HUDEP-2 (cell line): ENCODE measurements around the gene SH3RF3.

Source experiments
- DNase-seq, 76 experiments: peaks; one replicate each; lab custom pipeline; 2025; ENCODE audit not compliant: unreplicated experiment in 76 of 76; lab: John Stamatoyannopoulos, UW

The SH3RF3 gene

GRCh38 chr2:109455731-109456691 is 327.0 kb downstream of the SH3RF3 start:
- no peak for DNase-seq

GRCh38 chr2:109456776-109457175 is 327.8 kb downstream of the SH3RF3 start:
- DNase-seq, result no peak

GRCh38 chr2:109457366-109457765 is 328.4 kb downstream of the SH3RF3 start:
- DNase-seq, result no peak

GRCh38 chr2:109457794-109458193 is 328.8 kb downstream of the SH3RF3 start:
- no peak for DNase-seq

GRCh38 chr2:109458512-109458911 is 329.5 kb downstream of the SH3RF3 start:
- DNase-seq, result no peak

- DNase-seq, result no peak
Measured at GRCh38 chr2:109459485-109459884, 330.5 kb downstream of the SH3RF3 start.

- DNase-seq, result no peak
Measured at GRCh38 chr2:109460553-109461324, 331.7 kb downstream of the SH3RF3 start.

GRCh38 chr2:109463236-109463635 is 334.2 kb downstream of the SH3RF3 start:
- DNase-seq, result no peak

- no peak for DNase-seq
Measured at GRCh38 chr2:109463891-109464290, 334.9 kb downstream of the SH3RF3 start.

GRCh38 chr2:109466674-109467575 is 337.9 kb downstream of the SH3RF3 start:
- no peak for DNase-seq

GRCh38 chr2:109467701-109468100 is 338.7 kb downstream of the SH3RF3 start:
- DNase-seq, result no peak

GRCh38 chr2:109468893-109469292 is 339.9 kb downstream of the SH3RF3 start:
- no peak for DNase-seq

- no peak for DNase-seq
Measured at GRCh38 chr2:109471658-109472057, 342.7 kb downstream of the SH3RF3 start.

- no peak for DNase-seq
Measured at GRCh38 chr2:109472331-109472959, 343.4 kb downstream of the SH3RF3 start.

- no peak for DNase-seq
Measured at GRCh38 chr2:109472974-109473373, 344.0 kb downstream of the SH3RF3 start.

GRCh38 chr2:109473616-109474318 is 344.8 kb downstream of the SH3RF3 start:
- DNase-seq, result no peak

- no peak for DNase-seq
Measured at GRCh38 chr2:109474319-109474825, 345.4 kb downstream of the SH3RF3 start.

- no peak for DNase-seq
Measured at GRCh38 chr2:109475531-109476210, 346.7 kb downstream of the SH3RF3 start.
